NCI-H345 treated with DMSO at 0.1 percent for 48 hours (cell line): ENCODE measurements around the gene PTPRN2.
"Not testable (repeated sequence)": the region's sequence is repeated elsewhere in the genome, so short reads cannot be mapped to it uniquely, and the experiment has no call there.

Experiments used
- DNase-seq: peaks from one replicate; lab custom pipeline; 2025; ENCODE audit not compliant: unreplicated experiment; lab: John Stamatoyannopoulos, UW

PTPRN2 gene

GRCh38 chr7:157514746-157515145 lies 1072.9 kb downstream of the PTPRN2 start:
- no peak for DNase-seq

GRCh38 chr7:157514306-157514705 lies 1073.3 kb downstream of the PTPRN2 start:
- DNase-seq: no peak

GRCh38 chr7:157513682-157514081 lies 1073.9 kb downstream of the PTPRN2 start:
- DNase-seq: no peak

GRCh38 chr7:157513162-157513621 lies 1074.4 kb downstream of the PTPRN2 start:
- no peak for DNase-seq

- DNase-seq: no peak
These were observed 1078.4 kb downstream of the PTPRN2 start for GRCh38 chr7:157509226-157509625.

- DNase-seq: no peak
These were observed 1079.1 kb downstream of the PTPRN2 start for GRCh38 chr7:157508477-157508881.

- no peak for DNase-seq
These were observed 1079.6 kb downstream of the PTPRN2 start for GRCh38 chr7:157507987-157508386.

GRCh38 chr7:157506268-157506667 lies 1081.4 kb downstream of the PTPRN2 start:
- DNase-seq: no peak

- no peak for DNase-seq
These were observed 1082.0 kb downstream of the PTPRN2 start for GRCh38 chr7:157505646-157506045.

- no peak for DNase-seq
These were observed 1084.4 kb downstream of the PTPRN2 start for GRCh38 chr7:157503229-157503628.

GRCh38 chr7:157502701-157503111 lies 1084.9 kb downstream of the PTPRN2 start:
- no peak for DNase-seq

- DNase-seq: no peak
These were observed 1086.0 kb downstream of the PTPRN2 start for GRCh38 chr7:157501581-157501980.

GRCh38 chr7:157500989-157501540 lies 1086.6 kb downstream of the PTPRN2 start:
- DNase-seq: not testable (repeated sequence)

- no peak for DNase-seq
These were observed 1087.3 kb downstream of the PTPRN2 start for GRCh38 chr7:157500171-157500960.

GRCh38 chr7:157499835-157500153 lies 1087.8 kb downstream of the PTPRN2 start:
- no peak for DNase-seq

GRCh38 chr7:157499121-157499834 lies 1088.3 kb downstream of the PTPRN2 start:
- DNase-seq: no peak

- DNase-seq: no peak
These were observed 1089.0 kb downstream of the PTPRN2 start for GRCh38 chr7:157498657-157499056.

GRCh38 chr7:157497744-157498651 lies 1089.6 kb downstream of the PTPRN2 start:
- DNase-seq: no peak

GRCh38 chr7:157497367-157497743 lies 1090.3 kb downstream of the PTPRN2 start:
- DNase-seq: no peak

GRCh38 chr7:157496416-157497275 lies 1091.0 kb downstream of the PTPRN2 start:
- no peak for DNase-seq
